ENCODE results near the gene DNASE1L1.

The DNASE1L1 gene, protein sequence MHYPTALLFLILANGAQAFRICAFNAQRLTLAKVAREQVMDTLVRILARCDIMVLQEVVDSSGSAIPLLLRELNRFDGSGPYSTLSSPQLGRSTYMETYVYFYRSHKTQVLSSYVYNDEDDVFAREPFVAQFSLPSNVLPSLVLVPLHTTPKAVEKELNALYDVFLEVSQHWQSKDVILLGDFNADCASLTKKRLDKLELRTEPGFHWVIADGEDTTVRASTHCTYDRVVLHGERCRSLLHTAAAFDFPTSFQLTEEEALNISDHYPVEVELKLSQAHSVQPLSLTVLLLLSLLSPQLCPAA

DNA sequence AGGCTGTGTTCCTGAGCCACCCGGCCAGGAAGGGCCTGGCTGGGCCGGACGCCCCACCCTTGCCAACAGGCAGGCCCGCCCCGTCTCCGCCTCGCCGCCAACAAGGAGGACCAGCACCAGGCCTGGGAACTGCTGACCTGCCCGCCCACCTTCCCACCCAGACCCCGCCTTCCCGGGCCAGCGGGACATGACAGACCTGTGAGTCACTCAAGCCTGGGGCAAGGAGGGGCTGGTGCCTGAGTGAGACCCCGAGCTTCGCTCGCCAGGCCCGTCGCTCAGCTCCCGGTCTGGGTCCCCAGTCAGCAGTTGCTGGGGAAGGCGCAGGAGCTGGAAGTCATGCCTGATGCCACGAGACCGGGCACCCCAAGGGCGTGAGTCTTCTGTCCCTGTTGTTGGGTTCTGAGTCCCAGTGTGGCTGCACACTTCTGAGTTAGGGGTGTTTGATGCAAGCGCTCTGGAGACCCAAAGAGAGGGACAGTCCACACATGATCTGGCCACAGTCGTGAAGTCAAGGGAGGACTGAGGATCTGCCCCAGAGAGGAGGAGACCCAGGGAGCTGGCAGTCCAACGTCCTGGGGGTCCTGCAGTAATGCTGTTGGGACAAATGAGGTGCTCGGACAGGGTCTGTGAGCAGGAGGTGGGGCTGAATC, at the start of gene DNASE1L1:
Gene DNASE1L1 (minus strand): TSS at position 33 of the 650 bp plus-strand sequence. CDS start 3,686 bp downstream, outside the sequence.
- peak; percentile 34 for DNase-seq (ENCODE audit: low spot score)

DNA sequence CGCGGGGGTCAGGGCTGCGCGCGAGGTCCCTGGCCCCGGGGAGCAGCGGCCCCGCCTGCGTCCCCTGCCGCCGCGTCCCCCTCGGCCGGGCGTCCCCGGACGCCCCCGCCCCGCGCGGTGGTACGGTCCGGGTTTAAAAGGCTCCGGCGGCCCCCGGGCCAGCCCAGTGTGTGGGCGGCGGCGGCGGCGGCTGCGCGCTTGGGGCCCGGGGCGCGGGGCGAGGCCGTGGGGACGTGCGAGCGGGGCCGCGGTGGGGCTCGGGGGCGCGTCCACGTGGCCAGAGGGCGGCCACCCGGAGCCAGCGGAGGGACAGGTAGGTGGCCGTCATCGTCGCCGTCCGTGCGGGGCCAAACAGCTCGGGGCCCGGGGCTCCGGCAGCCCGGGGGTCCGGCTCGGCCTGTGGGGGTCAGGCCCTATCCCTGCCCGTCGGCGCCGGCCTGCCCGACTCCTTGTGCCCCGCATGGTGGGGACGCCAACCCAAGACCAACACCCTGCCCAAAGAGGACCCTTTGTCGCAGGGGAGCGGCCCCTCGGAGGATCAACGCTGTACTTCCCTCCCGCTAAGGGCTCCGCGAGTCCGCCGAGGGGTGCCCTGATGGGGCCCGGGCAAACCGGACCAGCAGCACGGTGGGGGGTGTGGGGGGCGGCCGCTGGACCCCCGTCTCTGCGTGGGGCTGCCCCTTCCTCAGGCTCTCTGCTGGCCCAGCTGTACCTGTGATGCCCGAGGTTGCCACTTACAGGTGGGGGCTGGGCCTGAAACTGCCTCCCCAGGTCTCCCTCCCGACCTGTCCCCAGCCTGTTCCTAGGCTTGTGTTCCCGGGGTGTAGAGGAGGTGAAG, 49.3 kb upstream of the DNASE1L1 start, which contains the start of gene PLXNA3:
Gene PLXNA3 (plus strand): TSS at position 166 of the 838 bp plus-strand sequence. CDS start 1,903 bp downstream, outside the sequence.
- peak; percentile 29 for DNase-seq (ENCODE audit: low spot score)

DNA sequence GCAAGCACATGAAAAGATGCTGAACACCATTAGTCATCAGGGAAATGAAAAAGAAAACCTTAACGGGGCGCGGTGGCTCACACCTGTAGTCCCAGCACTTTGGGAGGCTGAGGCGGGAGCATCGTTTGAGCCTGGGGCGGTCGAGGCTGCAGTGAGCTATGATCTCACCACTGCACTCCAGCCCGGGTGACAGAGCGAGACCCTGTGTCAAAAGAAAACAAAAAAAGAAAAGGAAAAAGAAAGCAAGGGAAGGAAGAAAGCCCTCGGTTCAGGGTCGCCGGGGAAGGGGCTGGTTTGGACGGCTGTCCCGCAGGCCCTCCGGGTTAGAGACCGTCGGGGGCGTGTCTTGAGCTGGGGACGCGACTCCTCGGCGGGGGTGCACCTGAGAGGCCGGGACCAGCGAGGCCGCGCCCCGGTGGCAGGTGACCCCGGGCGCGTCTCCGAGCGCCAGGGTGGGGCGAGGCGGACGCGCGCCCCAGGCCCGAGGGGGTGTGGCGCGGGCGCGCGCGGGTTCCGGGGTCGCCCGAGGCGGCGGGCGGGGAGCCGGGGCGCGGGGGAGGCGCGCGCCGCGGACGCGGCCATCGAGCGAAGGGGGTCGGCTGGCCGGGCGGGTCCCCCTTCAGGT, 48.5 kb upstream of the DNASE1L1 start:
- DNase-seq (ENCODE audit: low spot score), result peak; percentile 38

DNA sequence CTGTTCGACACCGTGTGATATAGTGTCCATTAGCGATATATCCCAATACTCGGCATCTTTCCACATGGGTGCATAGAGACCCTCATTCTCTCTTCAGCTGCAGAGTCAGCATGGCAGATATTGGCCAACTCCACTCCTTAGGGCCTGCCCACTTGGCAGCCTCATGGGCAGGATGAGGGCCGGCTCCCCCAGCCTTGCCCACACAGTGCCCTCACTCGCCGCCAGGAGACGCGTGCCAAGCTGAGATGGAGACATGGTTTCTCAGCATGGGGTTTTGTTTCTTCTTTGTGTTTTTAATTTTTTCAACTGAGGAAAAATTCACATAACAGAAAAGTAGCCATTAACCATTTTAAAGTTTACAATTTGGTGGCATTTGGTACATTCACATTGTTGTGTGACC, 43.8 kb upstream of the DNASE1L1 start:
- DNase-seq (ENCODE audit: low spot score), result no peak

DNA sequence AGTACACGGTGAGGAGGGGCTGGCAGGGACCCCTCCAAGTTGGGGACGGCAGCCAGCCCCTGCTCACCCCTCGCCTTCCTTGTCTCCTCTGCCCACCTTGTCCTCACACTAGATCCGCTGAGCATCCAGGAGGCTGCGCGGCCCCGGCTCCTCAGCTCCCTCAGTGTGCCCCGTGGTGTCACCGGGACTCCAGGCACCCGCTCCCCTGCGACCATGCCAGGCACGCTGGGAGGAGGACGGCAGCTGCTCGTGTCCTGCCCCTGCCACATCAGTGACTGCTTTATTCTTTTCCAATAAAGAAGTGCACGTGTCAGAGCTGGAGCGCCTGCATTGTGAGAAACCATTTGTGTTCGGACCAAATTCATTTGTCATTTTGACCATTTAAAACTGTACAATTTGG, 41.3 kb upstream of the DNASE1L1 start:
- DNase-seq (ENCODE audit: low spot score), result no peak

DNA sequence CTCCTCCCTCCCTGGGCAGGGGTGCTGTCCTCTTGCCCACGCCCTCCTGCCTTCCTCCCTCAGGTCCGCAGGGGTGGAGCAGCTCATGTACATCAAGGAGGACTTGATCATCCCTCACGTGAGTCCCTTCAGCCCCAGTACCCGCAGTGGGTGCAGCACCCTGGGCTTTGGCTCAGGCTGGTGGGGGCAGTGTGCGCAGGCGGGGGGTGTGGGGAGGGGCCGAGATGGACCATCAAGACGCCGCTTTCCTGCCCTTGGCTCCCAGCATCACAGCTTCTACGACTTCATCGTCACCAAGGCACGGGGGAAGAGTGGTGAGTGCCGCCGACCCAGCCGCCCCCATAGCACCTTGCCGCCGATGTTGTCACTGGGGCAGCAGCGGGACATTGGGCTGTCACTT, 40.6 kb upstream of the DNASE1L1 start:
- DNase-seq (ENCODE audit: low spot score), result no peak

DNA sequence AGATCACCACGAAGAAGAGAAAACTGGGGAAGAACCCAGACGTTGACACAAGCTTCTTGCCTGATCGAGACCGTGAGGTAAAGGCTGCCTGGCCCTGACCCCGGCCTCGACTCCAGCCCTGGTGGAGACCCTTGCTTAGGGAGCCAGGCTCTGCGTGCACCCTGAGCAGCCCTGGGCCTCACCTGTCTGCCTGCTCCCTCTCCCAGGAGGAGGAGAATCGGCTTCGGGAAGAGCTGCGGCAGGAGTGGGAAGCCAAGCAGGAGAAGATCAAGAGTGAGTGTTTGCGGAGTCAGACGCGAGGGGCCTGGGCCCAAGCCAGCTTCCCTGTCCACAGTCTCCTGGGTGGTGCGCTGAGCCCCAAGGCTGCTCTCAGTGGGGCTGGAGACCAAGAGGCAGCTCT, 39.4 kb upstream of the DNASE1L1 start:
- DNase-seq (ENCODE audit: low spot score), result no peak

DNA sequence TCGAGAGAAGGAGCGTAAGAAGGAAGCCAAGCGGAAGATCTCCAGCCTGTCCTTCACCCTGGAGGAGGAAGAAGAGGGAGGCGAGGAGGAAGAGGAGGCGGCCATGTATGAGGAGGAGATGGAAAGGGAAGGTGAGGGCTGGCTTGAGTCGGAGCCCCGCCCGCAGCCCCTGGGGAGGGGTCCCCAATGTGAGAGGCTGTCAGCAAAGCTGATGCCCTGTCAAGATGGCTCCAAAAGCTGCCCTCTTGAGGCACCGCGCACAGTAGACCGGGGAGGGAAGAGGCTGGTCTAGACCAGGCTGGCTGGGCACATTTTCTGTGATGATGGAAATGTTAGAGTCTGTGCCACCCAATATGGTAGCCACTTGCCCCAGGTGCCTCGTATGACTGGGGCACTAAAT, 37.4 kb upstream of the DNASE1L1 start:
- DNase-seq (ENCODE audit: low spot score), result no peak

GRCh38 chrX:154445776-154446175, 36.7 kb upstream of the DNASE1L1 start:
- no peak for DNase-seq (ENCODE audit: low spot score)

- DNase-seq (ENCODE audit: low spot score), result no peak
Measured at GRCh38 chrX:154444755-154445246, 35.7 kb upstream of the DNASE1L1 start.

GRCh38 chrX:154443992-154444754, 35.1 kb upstream of the DNASE1L1 start, which contains the start of gene FAM50A:
TSS of gene FAM50A (plus strand) at chrX:154444141. CDS start at chrX:154444236, 95 bp downstream.
- peak; percentile 62 for DNase-seq (ENCODE audit: low spot score)

DNA sequence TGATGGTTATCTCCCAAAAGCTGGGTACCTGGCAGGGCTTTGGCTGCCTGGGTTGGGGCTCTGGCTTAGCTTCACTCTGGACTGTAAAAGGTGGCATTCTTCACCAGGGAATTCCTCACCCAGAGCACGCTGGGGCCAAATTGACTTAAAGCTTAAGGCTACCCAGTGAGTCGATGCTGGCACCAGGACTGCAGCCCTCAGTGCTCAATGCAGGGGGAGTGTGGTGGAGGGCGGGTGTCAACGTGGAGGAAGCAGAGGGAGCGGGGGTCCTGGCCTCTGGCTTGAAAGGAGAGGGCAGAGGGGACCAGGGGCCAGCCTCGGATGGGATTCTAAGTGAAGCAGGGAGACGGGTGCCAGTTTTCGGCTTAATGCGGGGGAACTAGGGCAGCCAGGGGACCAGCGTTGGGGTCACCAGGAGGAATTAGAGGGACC, 34.4 kb upstream of the DNASE1L1 start:
- DNase-seq (ENCODE audit: low spot score), result no peak

DNA sequence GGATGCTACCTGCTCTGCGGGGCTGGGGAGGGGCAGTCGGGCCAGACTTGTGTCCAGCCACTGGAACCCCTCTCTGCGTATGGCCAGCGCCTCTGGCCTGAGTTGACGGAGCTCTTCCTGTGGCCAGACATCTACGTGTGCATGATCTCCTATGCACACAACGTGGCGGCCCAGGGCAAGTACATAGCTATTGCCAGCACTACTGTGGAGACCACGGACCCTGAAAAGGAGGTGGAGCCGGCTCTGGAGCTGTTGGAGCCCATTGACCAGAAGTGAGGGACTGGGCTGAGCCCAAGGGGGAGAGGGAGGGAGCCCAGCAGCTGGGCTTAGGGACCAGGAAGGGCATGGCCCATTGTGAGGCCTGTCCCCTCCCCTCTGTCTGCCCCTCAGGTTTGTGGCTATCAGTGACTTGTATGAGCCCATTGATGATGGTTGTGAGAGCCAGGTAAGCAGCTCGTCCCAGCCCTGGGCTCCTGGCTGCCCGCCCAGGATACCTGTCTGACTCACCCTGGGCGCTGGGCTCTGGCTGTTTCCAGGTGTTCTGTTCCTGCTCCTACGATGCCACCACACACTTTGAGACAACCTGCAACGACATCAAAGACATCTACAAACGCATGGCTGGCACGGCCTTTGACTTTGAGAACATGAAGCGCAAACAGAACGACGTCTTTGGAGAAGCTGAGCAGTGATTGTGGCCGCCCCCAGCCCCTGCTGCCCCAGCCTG, 33.1 kb upstream of the DNASE1L1 start:
- DNase-seq (ENCODE audit: low spot score), result no peak

- no peak for DNase-seq (ENCODE audit: low spot score)
Measured at GRCh38 chrX:154441564-154441963, 32.5 kb upstream of the DNASE1L1 start.

DNA sequence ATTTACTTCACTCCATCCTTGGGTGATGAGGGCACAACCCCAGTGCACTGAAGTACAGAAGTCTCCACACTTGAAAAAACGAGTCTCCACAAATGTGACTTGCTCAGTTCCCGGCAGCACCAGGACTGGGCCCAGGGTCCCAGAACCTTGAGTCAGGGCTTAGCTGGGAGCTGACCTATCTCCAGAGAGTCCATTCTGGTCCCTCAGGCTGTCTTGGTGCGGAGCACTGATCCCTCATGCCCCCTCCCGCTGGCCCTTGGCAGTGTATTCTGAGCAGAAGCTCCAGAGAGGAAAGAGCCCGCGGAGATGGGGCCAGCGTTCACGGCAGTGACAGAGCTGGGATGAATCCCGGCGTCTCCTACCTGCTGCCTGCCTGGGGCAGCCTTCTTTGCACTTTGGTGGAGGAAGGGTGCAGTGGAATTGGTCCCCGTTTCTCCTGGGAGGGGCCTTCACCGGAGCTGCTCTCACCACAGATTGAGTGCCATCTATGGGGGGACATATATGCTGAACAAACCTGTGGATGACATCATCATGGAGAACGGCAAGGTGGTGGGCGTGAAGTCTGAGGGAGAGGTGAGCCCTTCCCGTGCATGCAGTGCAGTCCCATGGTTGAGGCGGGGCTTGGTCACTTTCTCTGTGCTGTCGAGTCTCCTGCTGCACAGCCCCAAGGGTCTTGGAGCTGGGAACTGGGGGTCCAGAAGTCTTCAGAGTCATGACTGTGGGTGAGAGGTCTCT, 31.7 kb upstream of the DNASE1L1 start:
- no peak for DNase-seq (ENCODE audit: low spot score)

DNA sequence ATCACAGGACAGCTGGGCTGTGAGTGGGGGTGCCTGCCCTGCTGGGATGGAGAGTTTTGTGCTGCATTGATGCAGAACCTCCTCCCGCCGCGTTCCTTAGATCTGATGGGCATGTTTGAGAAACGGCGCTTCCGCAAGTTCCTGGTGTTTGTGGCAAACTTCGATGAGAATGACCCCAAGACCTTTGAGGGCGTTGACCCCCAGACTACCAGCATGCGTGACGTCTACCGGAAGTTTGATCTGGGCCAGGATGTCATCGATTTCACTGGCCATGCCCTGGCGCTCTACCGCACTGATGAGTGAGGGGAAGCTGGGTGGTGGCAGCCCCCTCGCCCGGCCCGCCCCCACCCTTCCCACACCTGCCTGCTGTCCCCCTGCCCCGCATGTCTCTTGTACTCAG, 30.8 kb upstream of the DNASE1L1 start:
- no peak for DNase-seq (ENCODE audit: low spot score)

GRCh38 chrX:154437971-154438893, 29.2 kb upstream of the DNASE1L1 start:
- DNase-seq (ENCODE audit: low spot score), result no peak

DNA sequence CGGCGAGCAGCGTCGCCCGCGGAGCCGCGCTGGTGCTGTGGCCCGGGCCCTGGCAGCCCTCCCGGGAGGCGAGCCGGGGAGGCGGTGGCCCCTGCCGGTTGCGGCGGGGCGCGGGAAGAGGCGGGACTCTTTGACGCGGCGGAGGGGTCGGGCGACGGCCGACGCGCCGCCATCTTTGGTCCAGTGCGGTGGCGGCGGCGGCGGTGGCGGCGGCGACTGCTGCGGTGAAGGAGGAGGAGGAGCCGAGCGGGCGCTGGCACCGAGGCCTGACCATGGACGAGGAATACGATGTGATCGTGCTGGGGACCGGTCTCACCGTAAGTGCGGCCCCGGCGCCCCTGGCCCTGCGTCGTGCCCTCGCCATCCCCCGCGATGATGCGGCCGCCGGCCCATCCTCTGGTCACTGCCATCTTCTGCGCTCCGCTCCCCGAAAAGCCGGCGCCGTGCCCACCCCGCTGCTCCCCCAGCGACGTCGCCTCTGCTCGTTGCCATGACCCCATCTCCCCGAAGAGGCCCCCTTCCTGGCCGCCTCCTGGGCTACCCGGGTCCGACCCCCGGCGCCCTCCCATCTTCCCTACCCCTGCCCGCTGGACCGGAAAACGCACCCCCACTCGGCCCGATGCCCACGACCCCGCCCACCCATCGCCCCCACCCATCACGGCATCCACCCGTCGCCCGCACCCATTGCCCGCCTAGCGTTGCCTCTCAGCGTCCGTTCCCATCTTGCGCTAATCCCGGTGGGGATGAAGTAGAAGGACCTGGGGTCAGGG, 28.1 kb upstream of the DNASE1L1 start, which contains the start of gene GDI1:
Gene GDI1 (plus strand): TSS at position 172 of the 770 bp plus-strand sequence. CDS start 101 bp downstream, at position 273.
- peak; percentile 47 for DNase-seq (ENCODE audit: low spot score)

Measured in activated CD4-positive, alpha-beta T cell treated with anti-CD3 and anti-CD28 coated beads, Interleukin-2, Interleukin-4, amounts not matched to agents 100 ng/mL and 50 ng/mL, durations not matched to agents 16 hours and 8 hours (primary cell).